MM.1S (cell line): ENCODE measurements around the gene SLC25A4.

ENCODE experiments used
- DNase-seq: peaks from one replicate; pipeline ENCODE4 v3.0.0-alpha.2; 2015
- H2AFZ ChIP-seq: fragments of 300-600 bp; sonication (generic); 2 replicates; pipeline ENCODE4 v1.6.0; 2016; ENCODE audit warnings: antibody characterized with exemption, low read length
- H3F3A ChIP-seq: fragments of 300-600 bp; sonication (generic); 2 replicates; pipeline ENCODE4 v1.6.1; 2016; ENCODE audit warnings: mild to moderate bottlenecking, antibody characterized with exemption, low read length, moderate library complexity, mixed read lengths; ENCODE audit not compliant: insufficient read depth
- H3K27ac ChIP-seq: fragments of 300-600 bp; sonication (generic); 2 replicates; pipeline ENCODE4 v1.5.1; 2016; ENCODE audit warnings: mild to moderate bottlenecking, low read length
- H3K27me3 ChIP-seq: fragments of 300-600 bp; sonication (generic); replicated peaks from 2 replicates; pipeline ENCODE4 v1.6.0; 2016; ENCODE audit warnings: low read length; ENCODE audit not compliant: insufficient read depth
- H3K36me3 ChIP-seq: fragments of 300-600 bp; sonication (generic); replicated peaks from 2 replicates; pipeline ENCODE4 v1.6.1; 2016; ENCODE audit warnings: mild to moderate bottlenecking, low read length, mixed read lengths; ENCODE audit not compliant: insufficient read depth
- H3K4me1 ChIP-seq: fragments of 300-600 bp; sonication (generic); 2 replicates; pipeline ENCODE4 v1.6.1; 2016; ENCODE audit warnings: low read length, mixed read lengths
- H3K4me2 ChIP-seq: fragments of 300-600 bp; sonication (generic); 2 replicates; pipeline ENCODE4 v1.6.0; 2016; ENCODE audit warnings: low read depth, low read length
- H3K4me3 ChIP-seq: fragments of 300-600 bp; sonication (generic); 2 replicates; pipeline ENCODE4 v1.5.1; 2016; ENCODE audit warnings: low read length, mixed read lengths
- H3K79me2 ChIP-seq: fragments of 300-600 bp; sonication (generic); 2 replicates; pipeline ENCODE4 v1.6.1; 2016; ENCODE audit warnings: mixed run types, low read length, mixed read lengths
- H3K9ac ChIP-seq: fragments of 300-600 bp; sonication (generic); 2 replicates; pipeline ENCODE4 v1.6.1; 2016; ENCODE audit warnings: low read length, mixed read lengths
- H3K9me2 ChIP-seq: fragments of 300-600 bp; sonication (generic); replicated peaks from 2 replicates; pipeline ENCODE4 v1.6.1; 2016; ENCODE audit warnings: mild to moderate bottlenecking, low read length, mixed read lengths; ENCODE audit not compliant: insufficient read depth
- H3K9me3 ChIP-seq: fragments of 300-600 bp; sonication (generic); replicated peaks from 2 replicates; pipeline ENCODE4 v1.6.1; 2016; ENCODE audit warnings: mild to moderate bottlenecking, low read length, mixed read lengths; ENCODE audit not compliant: insufficient read depth
- H4K20me1 ChIP-seq: fragments of 300-600 bp; sonication (generic); 2 replicates; pipeline ENCODE4 v1.6.1; 2016; ENCODE audit warnings: mild to moderate bottlenecking, low read length, moderate library complexity, mixed read lengths; ENCODE audit not compliant: insufficient read depth
- EZH2 ChIP-seq: fragments of 300-600 bp; sonication (generic); optimal IDR thresholded peaks from 2 replicates; pipeline ENCODE3; 2017; ENCODE audit warnings: low read depth, mild to moderate bottlenecking, antibody characterized with exemption, low read length, mixed read lengths
- EZH2phosphoT487 ChIP-seq: fragments of 300-600 bp; sonication (generic); IDR thresholded peaks from 2 replicates; pipeline ENCODE4 v1.6.1; 2018; ENCODE audit warnings: antibody characterized with exemption, low read length
- TF ChIP-seq, protein P1 (sequence below): fragments of 300-600 bp; sonication (generic); IDR thresholded peaks from 2 replicates; pipeline ENCODE4 v1.5.1; 2016; ENCODE audit warnings: antibody characterized with exemption, low read length, mixed read lengths

The SLC25A4 gene

GRCh38 chr4:185134307-185134869 lies 8.7 kb upstream of the SLC25A4 start:
- no peaks in the 10 kb centered on the region for H4K20me1 ChIP-seq
- no peak overlapping the region for H3K4me3 ChIP-seq
- no peaks in the 10 kb centered on the region for H3K9me2 ChIP-seq
- no peak overlapping the region for H3K4me2 ChIP-seq
- no peaks in the 10 kb centered on the region for H3K9me3 ChIP-seq
- no peaks in the 10 kb centered on the region for H3K36me3 ChIP-seq
- no peak overlapping the region for H2AFZ ChIP-seq
- H3F3A ChIP-seq, result no peaks in the 10 kb centered on the region
- peak; percentile 68 for DNase-seq
- 0 out of 2 replicates have a peak, but pooled peaks cover 3% of the 10 kb centered on the region for H3K4me1 ChIP-seq
- no peak overlapping the region for H3K27ac ChIP-seq
- no peak for TF ChIP-seq EZH2phosphoT487
- no peak for TF ChIP-seq EZH2
- TF ChIP-seq, protein P1, sequence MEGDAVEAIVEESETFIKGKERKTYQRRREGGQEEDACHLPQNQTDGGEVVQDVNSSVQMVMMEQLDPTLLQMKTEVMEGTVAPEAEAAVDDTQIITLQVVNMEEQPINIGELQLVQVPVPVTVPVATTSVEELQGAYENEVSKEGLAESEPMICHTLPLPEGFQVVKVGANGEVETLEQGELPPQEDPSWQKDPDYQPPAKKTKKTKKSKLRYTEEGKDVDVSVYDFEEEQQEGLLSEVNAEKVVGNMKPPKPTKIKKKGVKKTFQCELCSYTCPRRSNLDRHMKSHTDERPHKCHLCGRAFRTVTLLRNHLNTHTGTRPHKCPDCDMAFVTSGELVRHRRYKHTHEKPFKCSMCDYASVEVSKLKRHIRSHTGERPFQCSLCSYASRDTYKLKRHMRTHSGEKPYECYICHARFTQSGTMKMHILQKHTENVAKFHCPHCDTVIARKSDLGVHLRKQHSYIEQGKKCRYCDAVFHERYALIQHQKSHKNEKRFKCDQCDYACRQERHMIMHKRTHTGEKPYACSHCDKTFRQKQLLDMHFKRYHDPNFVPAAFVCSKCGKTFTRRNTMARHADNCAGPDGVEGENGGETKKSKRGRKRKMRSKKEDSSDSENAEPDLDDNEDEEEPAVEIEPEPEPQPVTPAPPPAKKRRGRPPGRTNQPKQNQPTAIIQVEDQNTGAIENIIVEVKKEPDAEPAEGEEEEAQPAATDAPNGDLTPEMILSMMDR, result peak; percentile 70
- no peaks in the 10 kb centered on the region for H3K27me3 ChIP-seq
- H3K79me2 ChIP-seq, result no peaks in the 10 kb centered on the region
- no peak overlapping the region for H3K9ac ChIP-seq

- TF ChIP-seq, protein P1, result no peak
- TF ChIP-seq EZH2 (no peak), EZH2phosphoT487 (no peak)
- Histone ChIP-seq H3K4me3 (no peak overlapping the region), H4K20me1 (no peaks in the 10 kb centered on the region), H3K36me3 (no peaks in the 10 kb centered on the region), H3K4me2 (no peak overlapping the region), H3K27ac (no peak overlapping the region), H3K79me2 (no peaks in the 10 kb centered on the region), H3K27me3 (no peaks in the 10 kb centered on the region), H3F3A (no peaks in the 10 kb centered on the region), H3K9me2 (no peaks in the 10 kb centered on the region), H3K9ac (no peak overlapping the region), H3K4me1 (0 out of 2 replicates have a peak, but pooled peaks cover 2% of the 10 kb centered on the region), H3K9me3 (no peaks in the 10 kb centered on the region), H2AFZ (no peak overlapping the region)
- DNase-seq, result no peak
These were observed 5.7 kb upstream of the SLC25A4 start for GRCh38 chr4:185137233-185137925.

DNA sequence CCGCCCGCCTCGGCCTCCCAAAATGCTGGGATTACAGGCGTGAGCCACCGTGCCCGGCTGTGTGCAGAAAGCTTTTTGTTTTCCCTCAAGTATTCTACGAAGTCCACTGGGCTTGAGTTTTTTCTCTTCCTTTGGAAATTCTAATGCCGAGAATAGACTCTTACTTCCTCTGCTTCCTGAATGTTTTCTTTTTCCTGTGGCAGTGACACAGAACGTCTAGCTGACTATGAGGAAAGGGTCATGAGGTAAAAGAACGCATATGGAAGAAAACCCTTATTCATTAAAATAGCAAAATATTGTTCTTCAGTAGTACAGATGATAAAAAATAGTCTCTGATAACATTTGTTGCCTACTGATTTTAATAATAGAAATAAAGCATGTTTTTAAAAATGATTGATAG lies 4.9 kb upstream of the SLC25A4 start:
- H3F3A ChIP-seq, result no peaks in the 10 kb centered on the region
- no peaks in the 10 kb centered on the region for H3K27me3 ChIP-seq
- H3K9me2 ChIP-seq, result no peaks in the 10 kb centered on the region
- no peak overlapping the region for H3K4me3 ChIP-seq
- no peaks in the 10 kb centered on the region for H3K36me3 ChIP-seq
- no peak overlapping the region for H3K4me2 ChIP-seq
- no peak for DNase-seq
- no peaks in the 10 kb centered on the region for H3K79me2 ChIP-seq
- no peak overlapping the region for H3K27ac ChIP-seq
- no peaks in the 10 kb centered on the region for H3K9me3 ChIP-seq
- H3K4me1 ChIP-seq, result 0 out of 2 replicates have a peak, but pooled peaks cover 4% of the 10 kb centered on the region
- no peak overlapping the region for H2AFZ ChIP-seq
- H3K9ac ChIP-seq, result no peak overlapping the region
- no peaks in the 10 kb centered on the region for H4K20me1 ChIP-seq
- TF ChIP-seq, protein P1, result no peak
- TF ChIP-seq EZH2, result no peak
- no peak for TF ChIP-seq EZH2phosphoT487
